Smooth muscle cell of the brain vasculature (primary cell): ENCODE measurements around the gene HYAL2.
A peak's percentile ranks its signal among the peaks of the same experiment; 100 is the strongest.

Experiments
- DNase-seq: peaks from one replicate; pipeline ENCODE4 v3.0.0-alpha.2; 2012; ENCODE audit warnings: low read depth, low spot score

Gene HYAL2

DNA sequence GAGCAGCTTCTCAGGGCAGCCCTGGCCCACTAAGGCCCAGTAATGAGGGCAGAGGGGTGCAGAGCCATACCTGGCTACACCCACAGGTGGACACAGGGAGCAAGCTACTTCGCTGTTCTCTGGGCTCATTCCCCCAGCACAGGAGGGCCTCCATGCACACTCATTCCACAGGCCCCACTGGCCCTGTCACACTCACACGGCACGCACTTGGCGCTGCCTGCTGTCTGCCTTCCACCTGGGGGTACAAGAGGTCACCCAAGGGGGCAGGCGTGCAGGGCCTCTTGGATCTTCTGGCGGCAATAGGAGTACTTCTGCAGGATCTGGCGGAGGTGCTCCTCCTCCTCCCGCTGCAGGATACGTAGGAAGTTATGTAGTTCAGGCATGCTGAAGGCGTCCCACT lies 7.8 kb upstream of the HYAL2 start:
- DNase-seq, result no peak

GRCh38 chr3:50327943-50328691 lies 5.6 kb upstream of the HYAL2 start, which contains the start of gene TUSC2:
TUSC2 (minus strand) TSS chr3:50328223; CDS start chr3:50328099, 124 bp downstream.
- peak; percentile 94 for DNase-seq

DNA sequence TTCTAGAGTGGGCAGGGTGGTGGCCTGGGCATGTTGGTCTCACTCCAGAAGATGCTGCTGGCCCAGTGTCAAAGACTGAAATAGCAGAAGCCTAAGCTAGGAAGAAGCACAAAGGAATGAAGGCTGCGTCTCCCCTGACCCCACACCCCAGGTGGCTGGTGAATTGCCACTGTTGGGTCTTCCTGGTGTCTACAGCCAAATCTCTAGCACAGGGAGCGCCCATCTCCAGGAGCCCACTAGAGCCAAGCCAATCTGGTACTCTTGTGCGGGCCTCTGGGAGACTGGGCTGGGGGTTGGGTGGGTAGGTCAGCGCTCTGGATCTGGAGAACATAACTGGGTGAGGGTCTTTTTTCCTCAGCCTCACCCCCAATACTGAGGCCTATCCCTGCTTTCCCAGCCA lies 4.6 kb upstream of the HYAL2 start:
- no peak for DNase-seq

- no peak for DNase-seq
Measured at GRCh38 chr3:50326182-50326541, 3.6 kb upstream of the HYAL2 start.

- DNase-seq, result no peak
Measured at GRCh38 chr3:50325497-50326181, 3.1 kb upstream of the HYAL2 start.

DNA sequence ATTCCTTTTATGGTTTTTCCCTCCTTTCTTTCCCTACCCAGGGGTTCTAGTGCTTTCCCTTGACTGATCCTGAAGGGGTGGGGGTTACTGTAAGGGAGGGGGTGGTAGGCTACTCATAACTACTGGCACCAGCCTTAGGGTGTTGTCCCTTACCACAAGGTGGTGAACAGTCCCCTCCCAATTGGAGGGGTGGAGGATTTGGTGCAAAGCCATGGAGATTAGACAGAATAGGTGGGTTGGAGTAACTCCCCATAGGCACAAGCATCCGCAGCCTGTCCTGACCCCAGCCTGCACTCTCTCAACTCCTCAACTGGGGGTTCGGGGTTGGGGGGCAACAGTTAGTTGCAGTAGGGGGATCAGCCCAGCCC lies 2.6 kb upstream of the HYAL2 start:
- DNase-seq, result no peak

GRCh38 chr3:50324351-50325112 lies 2.0 kb upstream of the HYAL2 start:
- no peak for DNase-seq

DNA sequence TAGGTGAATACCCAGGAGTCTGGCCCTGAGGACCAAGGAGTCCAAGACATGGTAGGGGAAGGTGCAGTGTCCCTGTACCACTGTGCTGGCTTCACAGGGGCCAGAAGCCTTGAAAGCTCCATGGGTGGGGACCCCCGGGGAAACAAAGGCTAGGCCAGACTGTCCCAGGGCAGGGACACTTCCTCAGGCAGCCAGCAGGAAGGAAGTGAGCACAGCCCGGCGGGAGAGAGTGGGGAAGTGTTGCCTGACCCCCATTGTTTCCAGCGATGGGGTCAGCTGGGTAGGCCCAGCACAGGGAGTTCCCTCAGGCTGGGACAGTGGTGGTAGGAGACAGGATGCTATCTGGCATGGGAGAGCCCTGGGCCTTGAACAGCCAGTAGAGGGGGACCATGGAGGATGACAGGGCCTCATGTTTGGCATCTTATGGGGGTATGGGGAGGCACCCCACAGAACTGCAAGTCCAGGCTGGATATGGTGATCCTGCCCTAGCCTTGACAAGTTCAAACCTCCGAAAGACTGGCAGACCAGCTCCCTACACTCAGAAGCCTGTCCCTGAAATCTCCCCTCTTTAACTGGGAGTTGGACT lies 1.2 kb upstream of the HYAL2 start:
- DNase-seq, result no peak

DNA sequence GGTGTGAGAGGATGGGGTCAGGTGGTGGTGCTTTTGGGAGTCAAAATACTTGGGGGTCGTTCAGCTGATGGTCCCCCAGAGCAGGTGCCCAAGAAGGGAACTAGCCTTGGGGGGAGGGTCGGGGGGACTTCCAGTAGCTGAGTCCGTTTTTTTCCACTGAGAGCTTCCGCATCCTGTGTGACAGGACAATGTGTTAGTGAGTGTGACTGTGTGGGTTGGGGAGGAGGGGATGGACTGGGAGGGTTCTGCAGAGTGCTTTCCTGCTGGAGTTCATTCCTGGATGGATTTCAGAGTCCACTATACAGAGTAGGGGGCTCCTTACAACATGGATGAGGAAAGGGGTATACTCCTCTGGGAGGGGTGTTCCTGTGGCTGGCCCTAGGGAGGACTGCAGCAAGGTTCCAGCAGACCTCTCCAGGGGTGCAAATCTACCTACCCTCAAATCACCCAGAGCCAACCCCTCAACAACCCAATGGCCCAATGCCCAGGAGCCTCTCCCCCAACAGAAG lies 601 bp upstream of the HYAL2 start:
- no peak for DNase-seq

- no peak for DNase-seq
Measured at GRCh38 chr3:50322115-50322385, 495 bp downstream of the HYAL2 start.

DNA sequence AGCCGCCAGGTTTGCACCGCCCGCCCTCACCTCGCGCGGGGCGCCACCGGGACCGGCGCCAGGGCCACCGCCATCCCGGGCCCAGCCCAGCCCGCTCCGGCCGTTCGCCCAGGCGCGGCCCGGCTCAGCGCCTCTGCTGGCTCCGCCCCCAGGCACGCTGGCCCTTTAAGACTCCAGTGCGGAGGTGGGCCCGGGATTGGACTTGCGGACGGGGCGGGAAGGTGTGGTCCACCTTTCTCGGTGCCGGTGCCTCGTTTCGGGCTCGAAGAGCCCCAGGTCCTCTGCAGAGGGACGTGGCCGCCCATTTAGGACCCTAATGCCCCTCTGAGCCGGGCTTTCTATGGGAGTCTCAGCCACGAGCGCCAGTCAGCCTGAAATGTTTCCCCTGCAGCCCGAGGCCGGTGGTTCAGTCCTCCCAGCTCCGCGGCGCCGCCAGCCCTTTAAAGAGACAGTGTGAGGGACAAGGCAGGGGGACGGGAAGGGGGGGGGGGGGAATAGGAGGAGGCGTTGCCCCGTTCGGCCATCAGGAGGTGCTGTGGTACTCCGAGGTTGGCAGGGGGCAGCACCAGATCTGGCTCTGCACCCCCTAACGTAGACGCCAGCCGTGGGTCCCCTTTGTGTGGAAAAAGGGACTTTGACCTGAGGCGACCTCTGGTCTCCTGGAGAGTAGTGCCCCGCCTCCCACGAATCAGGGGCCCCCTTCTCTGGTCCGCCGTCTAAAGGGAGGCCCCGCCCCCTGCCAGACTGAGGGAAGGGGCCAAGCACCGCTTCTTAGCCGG lies 1.0 kb downstream of the HYAL2 start:
- peak; percentile 72 for DNase-seq

DNA sequence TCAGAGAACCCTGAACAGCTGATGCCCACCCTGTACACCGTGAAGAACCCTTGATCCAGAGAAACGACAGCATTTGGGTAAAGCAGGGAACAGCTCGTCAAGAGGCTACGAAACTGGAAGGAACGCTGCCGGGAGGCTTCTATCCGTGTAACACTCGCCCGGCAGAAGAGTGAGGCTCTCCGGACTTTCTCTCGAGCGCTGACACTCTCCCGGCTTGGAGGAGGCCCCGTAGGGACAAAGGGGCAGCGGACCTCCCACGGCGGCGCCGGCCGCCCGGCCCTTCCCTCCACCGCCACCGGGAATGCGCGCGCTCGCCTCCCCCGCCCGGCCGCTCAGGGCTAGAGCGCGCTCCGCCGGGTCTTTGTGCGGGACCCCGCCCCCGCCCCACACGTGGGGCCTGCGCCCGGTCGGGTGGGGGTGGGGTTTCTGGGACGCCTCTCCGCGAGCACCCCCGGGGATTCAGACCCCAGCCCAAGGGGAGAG lies 1.7 kb downstream of the HYAL2 start:
- DNase-seq, result no peak

- no peak for DNase-seq
Measured at GRCh38 chr3:50319894-50320625, 2.5 kb downstream of the HYAL2 start.

DNA sequence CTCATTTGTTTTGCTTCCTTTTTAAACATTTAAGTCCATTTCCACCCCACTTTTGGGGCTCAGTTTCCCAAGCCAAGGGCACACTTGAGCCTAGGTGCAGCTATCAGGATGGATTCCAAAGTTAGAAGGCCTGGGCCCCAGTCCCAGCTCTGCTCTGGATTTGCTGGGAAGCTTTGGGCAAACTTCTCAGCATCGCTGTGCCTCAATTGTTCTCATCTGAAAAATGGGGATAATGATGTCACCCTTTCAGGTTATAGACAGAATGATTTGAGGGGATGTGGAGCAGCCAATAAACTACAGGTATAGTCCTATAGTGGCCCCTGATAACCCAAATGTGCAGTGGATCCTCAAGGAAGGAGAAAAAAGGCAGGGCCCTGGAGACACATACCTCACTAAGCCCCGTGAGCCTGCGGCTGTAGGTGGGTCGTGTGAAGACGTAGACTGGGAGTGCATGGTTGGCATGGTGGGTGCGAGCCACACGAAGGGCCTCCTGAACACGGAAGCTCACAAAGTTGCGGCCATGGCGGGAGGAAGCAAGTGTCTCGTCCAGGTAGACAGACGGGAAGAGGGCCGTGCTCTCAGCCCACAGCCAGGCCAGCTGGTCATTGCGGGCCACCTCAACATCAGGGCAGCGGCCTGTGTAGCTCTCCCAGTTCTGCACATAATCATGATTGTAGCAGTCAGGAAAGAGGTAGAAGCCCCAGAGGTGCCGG lies 3.2 kb downstream of the HYAL2 start:
- DNase-seq, result no peak

DNA sequence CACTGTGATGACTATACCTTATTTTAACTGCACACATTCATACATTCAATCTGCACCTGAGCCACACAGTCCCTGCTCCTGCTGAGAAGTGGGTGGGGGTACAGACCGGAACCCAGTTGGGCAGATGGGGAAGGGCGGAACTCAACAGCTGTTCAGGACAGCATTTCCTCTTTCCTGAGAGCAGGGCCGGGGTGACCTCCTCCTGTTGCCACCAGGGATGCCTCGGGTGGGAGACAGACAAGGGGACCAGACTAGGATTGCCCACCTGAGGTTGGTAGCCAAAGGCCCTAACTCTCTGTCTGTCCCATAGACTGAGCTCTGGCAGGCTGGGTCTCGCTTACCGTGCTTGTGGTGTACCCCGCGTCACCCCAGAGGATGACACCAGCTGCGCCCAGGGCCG lies 3.9 kb downstream of the HYAL2 start:
- DNase-seq, result no peak

DNA sequence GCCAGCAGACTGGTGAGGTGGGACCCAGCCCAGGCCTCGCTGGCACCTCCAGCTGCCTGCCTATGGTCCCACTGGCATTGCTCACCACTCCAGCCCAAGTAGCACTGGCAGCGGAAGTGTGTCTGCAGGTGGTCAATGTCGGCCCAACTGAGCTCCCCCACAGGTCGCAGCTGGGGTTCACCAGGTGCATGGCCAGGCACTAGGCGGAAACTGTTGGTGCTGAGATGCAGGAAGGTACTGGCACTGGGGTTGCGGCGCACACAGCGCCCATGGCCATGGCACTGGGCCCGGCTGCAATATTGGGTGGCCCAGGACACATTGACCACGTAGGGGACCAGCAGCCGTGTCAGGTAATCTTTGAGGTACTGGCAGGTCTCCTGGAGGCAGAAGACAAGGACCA lies 4.4 kb downstream of the HYAL2 start:
- DNase-seq, result no peak

DNA sequence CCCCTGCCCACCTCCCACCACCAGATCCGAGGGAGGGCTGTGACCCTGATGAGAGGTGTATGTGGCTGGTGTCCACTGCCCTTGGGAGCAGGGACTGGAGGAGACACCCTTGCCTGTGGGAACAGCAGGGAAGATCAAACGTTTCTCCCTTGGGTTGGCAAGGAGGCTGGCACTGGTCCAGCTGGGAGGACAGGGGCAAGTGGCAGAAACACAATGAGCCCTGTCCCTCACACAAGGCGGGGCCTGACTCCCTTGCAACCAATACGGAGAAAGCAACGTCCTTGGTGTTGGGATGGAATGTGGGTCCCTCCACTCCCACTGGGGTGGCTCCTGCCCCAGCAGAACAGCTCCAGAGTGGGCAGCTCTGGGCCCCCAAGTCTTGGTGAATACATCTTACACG lies 5.2 kb downstream of the HYAL2 start:
- DNase-seq, result no peak

DNA sequence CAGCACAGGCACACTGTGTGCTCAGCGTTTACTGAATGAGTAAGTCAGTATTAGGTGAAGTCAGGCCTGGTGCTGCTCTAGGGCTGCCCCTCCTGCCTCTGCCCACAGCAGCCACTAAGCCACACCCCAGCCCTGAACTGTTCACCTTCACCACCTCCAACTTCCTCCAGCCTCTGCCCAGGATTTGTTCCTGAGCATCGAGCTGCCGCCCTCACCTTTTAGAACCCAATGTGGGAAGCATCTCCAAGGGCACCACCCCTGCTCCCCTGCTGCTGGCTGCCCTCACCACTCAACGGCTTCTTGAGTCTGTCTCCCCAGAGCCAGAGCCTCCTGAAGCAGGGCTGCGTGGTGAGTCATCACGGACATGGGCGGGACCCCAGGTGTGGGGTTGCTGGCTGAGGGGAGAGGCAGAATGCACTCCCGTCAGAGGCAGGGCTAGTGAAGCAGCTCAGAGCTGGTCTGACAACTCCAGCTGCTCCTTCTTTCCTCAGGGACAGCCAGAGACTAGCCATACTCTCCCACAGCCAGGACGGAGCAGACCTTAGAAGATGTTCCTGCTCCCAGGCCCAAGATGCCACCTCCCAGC lies 5.8 kb downstream of the HYAL2 start:
- no peak for DNase-seq

- DNase-seq, result no peak
Measured at GRCh38 chr3:50314816-50315215, 7.7 kb downstream of the HYAL2 start.

GRCh38 chr3:50314342-50314741 lies 8.2 kb downstream of the HYAL2 start:
- no peak for DNase-seq
